GM20000 (cell line): ENCODE measurements around the gene ANKLE1.

ENCODE experiments used
- DNase-seq: peaks from one replicate; pipeline ENCODE4 v3.0.0; 2012; ENCODE audit warnings: low spot score
- TF ChIP-seq, protein P1 (sequence below): IDR thresholded peaks from 2 replicates; pipeline ENCODE4 v1.5.1; 2012; ENCODE audit warnings: mild to moderate bottlenecking, control low read depth; ENCODE audit errors: extremely low read depth, missing control alignments

Gene ANKLE1

GRCh38 chr19:17327654-17328516, 46.2 kb downstream of the ANKLE1 start:
- TF ChIP-seq, protein P1, sequence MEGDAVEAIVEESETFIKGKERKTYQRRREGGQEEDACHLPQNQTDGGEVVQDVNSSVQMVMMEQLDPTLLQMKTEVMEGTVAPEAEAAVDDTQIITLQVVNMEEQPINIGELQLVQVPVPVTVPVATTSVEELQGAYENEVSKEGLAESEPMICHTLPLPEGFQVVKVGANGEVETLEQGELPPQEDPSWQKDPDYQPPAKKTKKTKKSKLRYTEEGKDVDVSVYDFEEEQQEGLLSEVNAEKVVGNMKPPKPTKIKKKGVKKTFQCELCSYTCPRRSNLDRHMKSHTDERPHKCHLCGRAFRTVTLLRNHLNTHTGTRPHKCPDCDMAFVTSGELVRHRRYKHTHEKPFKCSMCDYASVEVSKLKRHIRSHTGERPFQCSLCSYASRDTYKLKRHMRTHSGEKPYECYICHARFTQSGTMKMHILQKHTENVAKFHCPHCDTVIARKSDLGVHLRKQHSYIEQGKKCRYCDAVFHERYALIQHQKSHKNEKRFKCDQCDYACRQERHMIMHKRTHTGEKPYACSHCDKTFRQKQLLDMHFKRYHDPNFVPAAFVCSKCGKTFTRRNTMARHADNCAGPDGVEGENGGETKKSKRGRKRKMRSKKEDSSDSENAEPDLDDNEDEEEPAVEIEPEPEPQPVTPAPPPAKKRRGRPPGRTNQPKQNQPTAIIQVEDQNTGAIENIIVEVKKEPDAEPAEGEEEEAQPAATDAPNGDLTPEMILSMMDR = no peak
- peak; percentile 91 for DNase-seq

GRCh38 chr19:17328517-17329365, 47.0 kb downstream of the ANKLE1 start:
- TF ChIP-seq, protein P1 = no peak
- DNase-seq = peak; percentile 76

- TF ChIP-seq, protein P1 = no peak
- no peak for DNase-seq
Measured at GRCh38 chr19:17329366-17330261, 47.9 kb downstream of the ANKLE1 start.

DNA sequence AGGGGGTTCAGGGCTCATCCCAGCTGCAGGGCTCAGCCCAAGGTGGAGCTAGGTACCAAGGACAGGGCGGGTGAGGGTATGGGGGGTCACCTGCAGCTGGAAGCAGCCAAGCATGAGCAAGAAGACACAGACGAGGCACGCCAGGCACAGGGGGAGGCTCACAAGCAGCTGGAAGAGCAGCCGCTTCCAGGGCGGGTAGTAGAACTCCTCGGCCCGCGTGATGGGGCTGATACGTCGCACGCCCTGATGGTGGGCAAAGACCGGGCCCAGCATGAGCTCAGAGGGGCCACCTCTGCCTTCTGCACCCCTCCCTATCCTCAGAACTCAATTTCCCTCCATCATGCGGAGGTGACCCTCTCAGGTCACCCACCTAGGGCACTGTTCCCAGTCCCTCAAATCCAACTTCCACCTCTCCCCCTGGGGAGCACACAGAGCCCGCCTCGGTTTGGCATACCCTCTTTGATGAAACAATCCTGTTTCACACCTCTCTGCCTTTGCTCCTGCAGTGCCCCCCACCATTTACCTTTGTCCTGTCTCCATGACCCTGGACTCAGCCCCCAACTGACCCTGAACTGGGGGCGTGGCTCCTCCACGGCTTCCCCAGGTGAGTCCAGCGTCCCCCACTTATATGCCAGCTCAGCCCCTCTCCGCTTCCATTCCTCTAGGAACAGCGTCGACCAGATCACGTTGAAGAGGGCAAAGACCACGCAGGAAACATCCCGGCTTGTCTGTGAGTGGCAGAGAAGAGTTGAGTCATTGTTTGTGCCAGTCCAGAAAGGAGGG, 48.8 kb downstream of the ANKLE1 start:
- DNase-seq = no peak
- TF ChIP-seq, protein P1 = no peak

GRCh38 chr19:17331045-17331558, 49.4 kb downstream of the ANKLE1 start:
- TF ChIP-seq, protein P1 = no peak
- peak; percentile 29 for DNase-seq

DNA sequence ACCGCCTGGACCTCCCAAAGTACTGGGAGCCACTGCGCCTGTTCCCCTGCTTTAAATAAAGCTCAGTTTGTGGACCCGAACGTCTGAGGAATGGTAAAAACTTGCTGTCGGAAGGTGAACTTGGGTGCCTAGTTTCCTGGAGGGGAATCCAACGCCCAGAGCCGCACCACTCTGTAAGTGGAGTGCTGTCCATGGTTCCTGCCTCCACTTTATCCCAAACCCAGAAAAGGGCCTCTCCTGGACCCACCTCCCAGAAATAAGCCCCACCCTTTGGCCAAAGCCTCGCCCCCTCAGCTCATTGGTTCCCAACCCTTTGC, 50.6 kb downstream of the ANKLE1 start:
- DNase-seq = no peak
- TF ChIP-seq, protein P1 = no peak
